Karpas-422 (cell line): ENCODE data around the gene GYS1. TPM values are rescaled to one million over a fixed set of nuclear protein-coding genes. Genes with fewer than 3 reads are reported as not detected.

Experiments
- small RNA-seq: library from RNA; depleted of rRNA; stranded (forward); fragments of <200 nt; gene quantifications from one replicate; pipeline ENCODE3, GENCODE V24; 2014
- total RNA-seq: library from RNA; depleted of rRNA; stranded (reverse); fragments of >200 nt; shearing (Covaris generic); gene quantifications from 2 replicates; pipeline ENCODE4 v1.2.3, GENCODE V29; 2014; ENCODE audit warnings: low replicate concordance; rRNA removed

Gene GYS1
- total RNA-seq, 1 experiment from 2014 or later: 42.6 TPM

Small RNAs within 50 kb of the gene (small RNA-seq; reads per million reads assigned to genes)
- not detected for gene AC026803.1
- not detected for gene MIR6798

Other genes starting within 250 kb of the GYS1 start
- gene IZUMO1, start 246.4 kb downstream of the GYS1 start, total RNA-seq: not detected in 2 replicates
- not detected in 2 replicates for gene FUT1, start 240.7 kb downstream of the GYS1 start, total RNA-seq
- gene FGF21, start 237.8 kb downstream of the GYS1 start, total RNA-seq: not detected in 2 replicates
- 45.9 and 74.6 TPM in 2 replicates for gene BCAT2, start 182.3 kb downstream of the GYS1 start, total RNA-seq
- 1.0 and 1.9 TPM in 2 replicates for gene HSD17B14, start 156.8 kb downstream of the GYS1 start, total RNA-seq
- not detected in 2 replicates for gene PLEKHA4, start 124.7 kb downstream of the GYS1 start, total RNA-seq
- 22.6 and 31.3 TPM in 2 replicates for gene PPP1R15A, start 120.9 kb downstream of the GYS1 start, total RNA-seq
- not detected in 2 replicates for gene TULP2, start 94.6 kb downstream of the GYS1 start, total RNA-seq
- 57.5 and 98.2 TPM in 2 replicates for gene NUCB1, start 93.0 kb downstream of the GYS1 start, total RNA-seq
- 1.4 and 3.3 TPM in 2 replicates for gene DHDH, start 59.6 kb downstream of the GYS1 start, total RNA-seq
- gene BAX, start 38.4 kb downstream of the GYS1 start, total RNA-seq: 93.8 and 164 TPM in 2 replicates
- gene FTL, start 28.0 kb downstream of the GYS1 start, total RNA-seq: 6,036 and 6,638 TPM in 2 replicates
- 107 and 298 TPM in 2 replicates for gene RUVBL2, start 578 bp upstream of the GYS1 start, total RNA-seq
- not detected in 2 replicates for gene LHB, start 23.8 kb upstream of the GYS1 start, total RNA-seq
- gene CGB3, start 31.0 kb upstream of the GYS1 start, total RNA-seq: not detected in 2 replicates
- gene CGB2, start 38.6 kb upstream of the GYS1 start, total RNA-seq: not detected in 2 replicates
- gene CGB1, start 43.6 kb upstream of the GYS1 start, total RNA-seq: not detected in 2 replicates
- not detected in 2 replicates for gene CGB5, start 50.5 kb upstream of the GYS1 start, total RNA-seq
- gene CGB8, start 55.8 kb upstream of the GYS1 start, total RNA-seq: not detected in 2 replicates
- gene CGB7, start 64.4 kb upstream of the GYS1 start, total RNA-seq: not detected in 2 replicates
- gene NTF4, start 71.5 kb upstream of the GYS1 start, total RNA-seq: not detected in 2 replicates
- not detected in 2 replicates for gene KCNA7, start 79.4 kb upstream of the GYS1 start, total RNA-seq
- gene SNRNP70, start 92.1 kb upstream of the GYS1 start, total RNA-seq: 420 and 646 TPM in 2 replicates
- gene LIN7B, start 121.1 kb upstream of the GYS1 start, total RNA-seq: 6.4 and 23.4 TPM in 2 replicates
- gene C19orf73, start 125.8 kb upstream of the GYS1 start, total RNA-seq: 3.4 and 5.5 TPM in 2 replicates
- gene PPFIA3, start 126.2 kb upstream of the GYS1 start, total RNA-seq: 5.4 and 7.9 TPM in 2 replicates
- not detected in 2 replicates for gene HRC, start 162.1 kb upstream of the GYS1 start, total RNA-seq
- not detected in 2 replicates for gene TRPM4, start 164.5 kb upstream of the GYS1 start, total RNA-seq